K562 (cell line): ENCODE measurements around the gene RSRC1. TPM values are rescaled to one million over a fixed set of nuclear protein-coding genes. Genes with fewer than 3 reads are reported as not detected.

Source experiments
- polyA plus RNA-seq, 8 experiments: library from polyadenylated mRNA; depleted of rRNA in 4 of 8; stranded (reverse) in 5 of 8; unstranded in 3 of 8; fragments of >200 nt; fragmentation: Nextera tagmentation in 2 of 8; fragmentation: Illumina TruSeq in 1 of 8; extraction: Ambion mirVana in 2 of 8; extraction: Trizol in 1 of 8; gene quantifications; 2 replicates each; pipeline versions ENCODE4 v1.2.1 to v1.2.3, GENCODE V29; 2011 to 2014; ENCODE audit warnings: inconsistent platforms in 1 of 8, missing spikeins in 1 of 8
- total RNA-seq, 7 experiments: library from RNA; depleted of rRNA in 6 of 7; stranded (reverse); fragments of >200 nt in 6 of 7; fragmentation: Illumina TruSeq in 2 of 7; extraction: Trizol in 2 of 7; gene quantifications; 2 replicates each; pipeline versions ENCODE4 v1.2.1 to v1.2.3, GENCODE V29; 2011 to 2021; ENCODE audit warnings: low replicate concordance in 1 of 7
- TF ChIP-seq, protein P1 (sequence below): fragments of 450-650 bp; IDR thresholded peaks from 2 replicates; pipeline ENCODE4 v1.6.1; 2016; ENCODE audit warnings: mild to moderate bottlenecking, moderate library complexity

The RSRC1 gene
- total and polyA plus RNA-seq, 9 of the 15 experiments (the other 6 are each of a cell fraction or from before 2014, with no cell fraction given), result 19.3 to 128 (median 75.5) TPM

DNA sequence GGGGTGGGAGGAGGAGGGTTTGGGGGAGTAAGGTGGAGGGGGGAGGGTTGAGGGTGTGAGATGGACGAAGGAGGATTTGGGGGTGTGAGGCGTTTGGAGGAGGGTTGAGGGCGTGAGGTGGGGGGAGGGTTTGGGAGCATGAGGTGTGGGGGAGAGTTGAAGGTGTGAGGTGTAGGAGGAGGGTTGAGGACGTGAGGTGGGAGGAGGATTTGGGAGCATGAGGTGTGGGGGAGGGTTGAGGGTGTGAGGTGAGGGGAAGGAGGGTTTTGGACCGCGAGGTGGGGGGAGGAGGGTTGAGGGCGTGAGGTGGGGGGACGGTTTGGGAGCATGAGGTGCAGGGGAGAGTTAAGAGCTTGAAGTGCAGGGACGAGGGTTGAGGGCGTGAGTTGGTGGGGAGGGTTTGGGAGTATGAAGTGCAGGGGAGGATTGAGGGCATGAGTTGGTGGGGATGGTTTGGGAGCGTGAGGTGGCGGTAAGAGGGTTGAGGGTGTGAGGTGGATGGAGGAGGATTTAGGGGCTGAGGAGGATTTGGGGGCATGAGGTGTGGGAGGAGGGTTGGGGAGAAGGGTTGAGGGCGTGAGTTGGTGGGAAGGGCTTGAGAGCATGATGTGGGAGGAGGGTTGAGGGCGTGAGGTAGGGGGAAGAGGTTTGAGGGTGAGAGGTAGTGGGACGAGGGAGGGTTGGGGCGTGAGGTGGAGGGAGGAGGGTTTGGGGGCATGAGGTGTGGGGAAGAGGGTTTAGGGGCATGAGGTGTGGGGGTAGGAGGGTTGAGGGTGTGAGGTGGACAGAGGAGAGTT is 462.3 kb downstream of the RSRC1 start (continued):
- TF ChIP-seq, protein P1, sequence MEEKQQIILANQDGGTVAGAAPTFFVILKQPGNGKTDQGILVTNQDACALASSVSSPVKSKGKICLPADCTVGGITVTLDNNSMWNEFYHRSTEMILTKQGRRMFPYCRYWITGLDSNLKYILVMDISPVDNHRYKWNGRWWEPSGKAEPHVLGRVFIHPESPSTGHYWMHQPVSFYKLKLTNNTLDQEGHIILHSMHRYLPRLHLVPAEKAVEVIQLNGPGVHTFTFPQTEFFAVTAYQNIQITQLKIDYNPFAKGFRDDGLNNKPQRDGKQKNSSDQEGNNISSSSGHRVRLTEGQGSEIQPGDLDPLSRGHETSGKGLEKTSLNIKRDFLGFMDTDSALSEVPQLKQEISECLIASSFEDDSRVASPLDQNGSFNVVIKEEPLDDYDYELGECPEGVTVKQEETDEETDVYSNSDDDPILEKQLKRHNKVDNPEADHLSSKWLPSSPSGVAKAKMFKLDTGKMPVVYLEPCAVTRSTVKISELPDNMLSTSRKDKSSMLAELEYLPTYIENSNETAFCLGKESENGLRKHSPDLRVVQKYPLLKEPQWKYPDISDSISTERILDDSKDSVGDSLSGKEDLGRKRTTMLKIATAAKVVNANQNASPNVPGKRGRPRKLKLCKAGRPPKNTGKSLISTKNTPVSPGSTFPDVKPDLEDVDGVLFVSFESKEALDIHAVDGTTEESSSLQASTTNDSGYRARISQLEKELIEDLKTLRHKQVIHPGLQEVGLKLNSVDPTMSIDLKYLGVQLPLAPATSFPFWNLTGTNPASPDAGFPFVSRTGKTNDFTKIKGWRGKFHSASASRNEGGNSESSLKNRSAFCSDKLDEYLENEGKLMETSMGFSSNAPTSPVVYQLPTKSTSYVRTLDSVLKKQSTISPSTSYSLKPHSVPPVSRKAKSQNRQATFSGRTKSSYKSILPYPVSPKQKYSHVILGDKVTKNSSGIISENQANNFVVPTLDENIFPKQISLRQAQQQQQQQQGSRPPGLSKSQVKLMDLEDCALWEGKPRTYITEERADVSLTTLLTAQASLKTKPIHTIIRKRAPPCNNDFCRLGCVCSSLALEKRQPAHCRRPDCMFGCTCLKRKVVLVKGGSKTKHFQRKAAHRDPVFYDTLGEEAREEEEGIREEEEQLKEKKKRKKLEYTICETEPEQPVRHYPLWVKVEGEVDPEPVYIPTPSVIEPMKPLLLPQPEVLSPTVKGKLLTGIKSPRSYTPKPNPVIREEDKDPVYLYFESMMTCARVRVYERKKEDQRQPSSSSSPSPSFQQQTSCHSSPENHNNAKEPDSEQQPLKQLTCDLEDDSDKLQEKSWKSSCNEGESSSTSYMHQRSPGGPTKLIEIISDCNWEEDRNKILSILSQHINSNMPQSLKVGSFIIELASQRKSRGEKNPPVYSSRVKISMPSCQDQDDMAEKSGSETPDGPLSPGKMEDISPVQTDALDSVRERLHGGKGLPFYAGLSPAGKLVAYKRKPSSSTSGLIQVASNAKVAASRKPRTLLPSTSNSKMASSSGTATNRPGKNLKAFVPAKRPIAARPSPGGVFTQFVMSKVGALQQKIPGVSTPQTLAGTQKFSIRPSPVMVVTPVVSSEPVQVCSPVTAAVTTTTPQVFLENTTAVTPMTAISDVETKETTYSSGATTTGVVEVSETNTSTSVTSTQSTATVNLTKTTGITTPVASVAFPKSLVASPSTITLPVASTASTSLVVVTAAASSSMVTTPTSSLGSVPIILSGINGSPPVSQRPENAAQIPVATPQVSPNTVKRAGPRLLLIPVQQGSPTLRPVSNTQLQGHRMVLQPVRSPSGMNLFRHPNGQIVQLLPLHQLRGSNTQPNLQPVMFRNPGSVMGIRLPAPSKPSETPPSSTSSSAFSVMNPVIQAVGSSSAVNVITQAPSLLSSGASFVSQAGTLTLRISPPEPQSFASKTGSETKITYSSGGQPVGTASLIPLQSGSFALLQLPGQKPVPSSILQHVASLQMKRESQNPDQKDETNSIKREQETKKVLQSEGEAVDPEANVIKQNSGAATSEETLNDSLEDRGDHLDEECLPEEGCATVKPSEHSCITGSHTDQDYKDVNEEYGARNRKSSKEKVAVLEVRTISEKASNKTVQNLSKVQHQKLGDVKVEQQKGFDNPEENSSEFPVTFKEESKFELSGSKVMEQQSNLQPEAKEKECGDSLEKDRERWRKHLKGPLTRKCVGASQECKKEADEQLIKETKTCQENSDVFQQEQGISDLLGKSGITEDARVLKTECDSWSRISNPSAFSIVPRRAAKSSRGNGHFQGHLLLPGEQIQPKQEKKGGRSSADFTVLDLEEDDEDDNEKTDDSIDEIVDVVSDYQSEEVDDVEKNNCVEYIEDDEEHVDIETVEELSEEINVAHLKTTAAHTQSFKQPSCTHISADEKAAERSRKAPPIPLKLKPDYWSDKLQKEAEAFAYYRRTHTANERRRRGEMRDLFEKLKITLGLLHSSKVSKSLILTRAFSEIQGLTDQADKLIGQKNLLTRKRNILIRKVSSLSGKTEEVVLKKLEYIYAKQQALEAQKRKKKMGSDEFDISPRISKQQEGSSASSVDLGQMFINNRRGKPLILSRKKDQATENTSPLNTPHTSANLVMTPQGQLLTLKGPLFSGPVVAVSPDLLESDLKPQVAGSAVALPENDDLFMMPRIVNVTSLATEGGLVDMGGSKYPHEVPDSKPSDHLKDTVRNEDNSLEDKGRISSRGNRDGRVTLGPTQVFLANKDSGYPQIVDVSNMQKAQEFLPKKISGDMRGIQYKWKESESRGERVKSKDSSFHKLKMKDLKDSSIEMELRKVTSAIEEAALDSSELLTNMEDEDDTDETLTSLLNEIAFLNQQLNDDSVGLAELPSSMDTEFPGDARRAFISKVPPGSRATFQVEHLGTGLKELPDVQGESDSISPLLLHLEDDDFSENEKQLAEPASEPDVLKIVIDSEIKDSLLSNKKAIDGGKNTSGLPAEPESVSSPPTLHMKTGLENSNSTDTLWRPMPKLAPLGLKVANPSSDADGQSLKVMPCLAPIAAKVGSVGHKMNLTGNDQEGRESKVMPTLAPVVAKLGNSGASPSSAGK, result peak; percentile 53; the same call in 1 of the 2 replicates
